DND-41 (cell line): ENCODE measurements around the gene CFAP157.

Experiments
- EZH2 ChIP-seq: IDR thresholded peaks from 3 replicates; pipeline ENCODE4 v1.6.1; 2012; ENCODE audit warnings: borderline replicate concordance, low read depth, mild to moderate bottlenecking, moderate library complexity, low read length, inconsistent platforms; ENCODE audit not compliant: severe bottlenecking
- TF ChIP-seq, protein P1 (sequence below): IDR thresholded peaks from 2 replicates; pipeline ENCODE4 v1.5.1; 2012; ENCODE audit warnings: borderline replicate concordance, low read length, moderate library complexity, mild to moderate bottlenecking; ENCODE audit not compliant: poor library complexity, severe bottlenecking; ENCODE audit errors: extremely low read depth

GRCh38 chr9:127697575-127697974 lies 9.2 kb upstream of the CFAP157 start:
- TF ChIP-seq, protein P1, sequence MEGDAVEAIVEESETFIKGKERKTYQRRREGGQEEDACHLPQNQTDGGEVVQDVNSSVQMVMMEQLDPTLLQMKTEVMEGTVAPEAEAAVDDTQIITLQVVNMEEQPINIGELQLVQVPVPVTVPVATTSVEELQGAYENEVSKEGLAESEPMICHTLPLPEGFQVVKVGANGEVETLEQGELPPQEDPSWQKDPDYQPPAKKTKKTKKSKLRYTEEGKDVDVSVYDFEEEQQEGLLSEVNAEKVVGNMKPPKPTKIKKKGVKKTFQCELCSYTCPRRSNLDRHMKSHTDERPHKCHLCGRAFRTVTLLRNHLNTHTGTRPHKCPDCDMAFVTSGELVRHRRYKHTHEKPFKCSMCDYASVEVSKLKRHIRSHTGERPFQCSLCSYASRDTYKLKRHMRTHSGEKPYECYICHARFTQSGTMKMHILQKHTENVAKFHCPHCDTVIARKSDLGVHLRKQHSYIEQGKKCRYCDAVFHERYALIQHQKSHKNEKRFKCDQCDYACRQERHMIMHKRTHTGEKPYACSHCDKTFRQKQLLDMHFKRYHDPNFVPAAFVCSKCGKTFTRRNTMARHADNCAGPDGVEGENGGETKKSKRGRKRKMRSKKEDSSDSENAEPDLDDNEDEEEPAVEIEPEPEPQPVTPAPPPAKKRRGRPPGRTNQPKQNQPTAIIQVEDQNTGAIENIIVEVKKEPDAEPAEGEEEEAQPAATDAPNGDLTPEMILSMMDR, result no peak
- TF ChIP-seq EZH2, result no peak
